Large intestine (tissue), 3 donors: Measurements from ENCODE around the gene GPR22. TPM values are rescaled to one million over a fixed set of nuclear protein-coding genes. Genes with fewer than 3 reads are reported as not detected.

Experiments
- DNase-seq, 2 donors: peaks; one replicate each; pipeline versions ENCODE4 v3.0.0 to v3.0.0-alpha.2; 2013
- H3K27ac ChIP-seq: one replicate; pipeline ENCODE4 v1.5.1; 2013; ENCODE audit warnings: low read length
- H3K27me3 ChIP-seq: 2 replicates; pipeline ENCODE4 v1.6.1; 2013; ENCODE audit warnings: low read length; ENCODE audit not compliant: control insufficient read depth, insufficient read depth
- H3K36me3 ChIP-seq: 2 replicates; pipeline ENCODE4 v1.6.1; 2013; ENCODE audit warnings: low read length; ENCODE audit not compliant: control insufficient read depth, insufficient read depth
- H3K4me1 ChIP-seq: one replicate; pipeline ENCODE4 v1.6.1; 2013; ENCODE audit warnings: low read length; ENCODE audit not compliant: control insufficient read depth, insufficient read depth
- H3K4me3 ChIP-seq: one replicate; pipeline ENCODE4 v1.5.1; 2013; ENCODE audit warnings: low read length
- H3K9me3 ChIP-seq: one replicate; pipeline ENCODE4 v1.6.1; 2013; ENCODE audit warnings: mild to moderate bottlenecking, low read depth, low read length, moderate library complexity; ENCODE audit not compliant: control insufficient read depth
- WGBS: methylation state at CpG from one replicate; pipeline ENCODE4 v1.1.5; 2013; ENCODE audit warnings: low lambda C conversion rate; ENCODE audit not compliant: insufficient coverage; 5-methylcytosine and 5-hydroxymethylcytosine counted together
- polyA plus RNA-seq: library from polyadenylated mRNA; unstranded; fragments of 120-200 nt; gene quantifications from one replicate; pipeline ENCODE4 v1.2.1, GENCODE V29; 2013

The GPR22 gene
- polyA plus RNA-seq, 1 donor = 2.5 TPM

- peaks cover 8% of the 10 kb centered on the region for H3K36me3 ChIP-seq
- 50% methylated on average over 1 of the region's 3 CpGs for WGBS
- DNase-seq = no peak
- no peaks in the 10 kb centered on the region for H3K9me3 ChIP-seq
- H3K27me3 ChIP-seq = no peaks in the 10 kb centered on the region
- H3K4me1 ChIP-seq = peaks cover 11% of the 10 kb centered on the region
- no peak overlapping the region for H3K4me3 ChIP-seq
- H3K27ac ChIP-seq = no peak overlapping the region
Observed at GRCh38 chr7:107502154-107502553, 32.3 kb downstream of the GPR22 start.

GRCh38 chr7:107502797-107503196 is 32.9 kb downstream of the GPR22 start:
- WGBS = 60% methylated on average over 1 of the region's 2 CpGs
- Histone ChIP-seq H3K4me1 (peaks cover 11% of the 10 kb centered on the region), H3K27ac (no peak overlapping the region), H3K36me3 (peaks cover 8% of the 10 kb centered on the region), H3K4me3 (no peak overlapping the region), H3K27me3 (no peaks in the 10 kb centered on the region), H3K9me3 (no peaks in the 10 kb centered on the region)
- no peak for DNase-seq

GRCh38 chr7:107503687-107504086 is 33.8 kb downstream of the GPR22 start:
- peaks cover 8% of the 10 kb centered on the region for H3K36me3 ChIP-seq
- H3K4me1 ChIP-seq = peaks cover 11% of the 10 kb centered on the region
- no peak overlapping the region for H3K4me3 ChIP-seq
- no peaks in the 10 kb centered on the region for H3K9me3 ChIP-seq
- no peak overlapping the region for H3K27ac ChIP-seq
- DNase-seq = no peak
- no peaks in the 10 kb centered on the region for H3K27me3 ChIP-seq

GRCh38 chr7:107505362-107505761 is 35.5 kb downstream of the GPR22 start:
- Histone ChIP-seq H3K4me1 (peaks cover 11% of the 10 kb centered on the region), H3K36me3 (peaks cover 8% of the 10 kb centered on the region), H3K27ac (no peak overlapping the region), H3K27me3 (no peaks in the 10 kb centered on the region), H3K9me3 (no peaks in the 10 kb centered on the region), H3K4me3 (no peak overlapping the region)
- WGBS = no CpG with 5 or more reads among the region's 1 CpG
- no peak for DNase-seq

- WGBS = no CpG with 5 or more reads among the region's 2 CpGs
- H3K4me1 ChIP-seq = peaks cover 11% of the 10 kb centered on the region
- H3K27ac ChIP-seq = peak overlapping the region; percentile 39
- H3K9me3 ChIP-seq = no peaks in the 10 kb centered on the region
- peaks cover 8% of the 10 kb centered on the region for H3K36me3 ChIP-seq
- no peaks in the 10 kb centered on the region for H3K27me3 ChIP-seq
- no peak overlapping the region for H3K4me3 ChIP-seq
- peak; percentile 66 to 88 for DNase-seq
Observed at GRCh38 chr7:107505997-107506673, 36.3 kb downstream of the GPR22 start.

GRCh38 chr7:107506674-107507339 is 37.0 kb downstream of the GPR22 start:
- H3K27ac ChIP-seq = peak overlapping the region; percentile 39
- no peak overlapping the region for H3K4me3 ChIP-seq
- no peaks in the 10 kb centered on the region for H3K9me3 ChIP-seq
- H3K27me3 ChIP-seq = no peaks in the 10 kb centered on the region
- peaks cover 11% of the 10 kb centered on the region for H3K4me1 ChIP-seq
- H3K36me3 ChIP-seq = peaks cover 8% of the 10 kb centered on the region
- DNase-seq = peak; percentile 35 to 65
- no CpG with 5 or more reads among the region's 7 CpGs for WGBS

Other genes with a start within 250 kb of the GPR22 start
- 40.7 TPM for gene COG5, start 93.9 kb downstream of the GPR22 start, polyA plus RNA-seq
- 13.2 TPM for gene DUS4L, start 93.9 kb downstream of the GPR22 start, polyA plus RNA-seq
- 46.9 TPM for gene BCAP29, start 110.2 kb downstream of the GPR22 start, polyA plus RNA-seq
- 0.28 TPM for gene SLC26A4, start 190.8 kb downstream of the GPR22 start, polyA plus RNA-seq